K562 (cell line): ENCODE data around the gene P2RY8. TPM values are rescaled to one million over a fixed set of nuclear protein-coding genes. Genes with fewer than 3 reads are reported as not detected.

Source experiments
- ATAC-seq: fragments of 200-7000 bp; cut with Tn5 transposase; 3 replicates; pipeline ENCODE4 v1.9.1; 2020; ENCODE audit warnings: moderate library complexity
- BruUV-seq: library from RNA; stranded (reverse); fragments of 400-500 nt; replicated peaks from 2 replicates; lab custom pipeline; 2021; lab: Mats Ljungman, UMichigan
- CTCF ChIA-PET: fragments of 300-600 bp; formaldehyde crosslinking; extraction: SDS; loops from one replicate; lab custom pipeline; 2021; ENCODE audit warnings: low intra/inter-chr PET ratio; lab: Yijun Ruan, JAX
- POLR2A ChIA-PET: fragments of 300-600, 350-650 bp; sonication (Branson Sonifier 250); formaldehyde crosslinking; extraction: SDS; loops from one replicate; lab custom pipeline; 2021; ENCODE audit warnings: antibody characterized with exemption, inconsistent platforms; lab: Yijun Ruan, JAX
- DNase-seq, 4 experiments: peaks; one replicate each; pipeline versions ENCODE4 v3.0.0 to v3.0.0-alpha.2; 2011 to 2018; ENCODE audit warnings: low spot score in 3 of 4, mixed read lengths in 3 of 4; ENCODE audit errors: extremely low read depth in 1 of 4
- FAIRE-seq: peaks from 2 replicates; lab custom pipeline; 2011; peaks lifted over from hg19 to GRCh38; lab: Jason Lieb, UNC
- H2AFZ ChIP-seq: 2 replicates; pipeline ENCODE4 v1.6.0; 2011; ENCODE audit warnings: low read depth, low read length, control low read depth, inconsistent platforms
- H3K27ac ChIP-seq: fragments of 200-600 bp; 3 replicates; pipeline ENCODE4 v1.8.0; 2011; ENCODE audit warnings: low read depth, mild to moderate bottlenecking, control low read depth, inconsistent platforms, low read length, moderate library complexity, mixed read lengths; ENCODE audit errors: extremely low read depth
- H3K27me3 ChIP-seq, 2 experiments: fragments of 300-600 bp in 1 of 2; 2 replicates in 1 of 2; 3 replicates in 1 of 2; pipeline versions ENCODE4 v1.6.0 to v1.8.0; 2011; ENCODE audit warnings: inconsistent platforms in 2 of 2, low read length in 2 of 2, mild to moderate bottlenecking in 1 of 2, mixed read lengths in 1 of 2, moderate library complexity in 1 of 2; ENCODE audit not compliant: control insufficient read depth in 2 of 2, insufficient read depth in 2 of 2
- H3K36me3 ChIP-seq: fragments of 300-600 bp; 3 replicates; pipeline ENCODE4 v1.8.0; 2011; ENCODE audit warnings: mild to moderate bottlenecking, low read length, inconsistent platforms; ENCODE audit not compliant: control insufficient read depth, insufficient read depth
- H3K4me1 ChIP-seq, 2 experiments: fragments of 200-600 bp in 1 of 2; replicated peaks in 1 of 2; 2 replicates in 1 of 2; 3 replicates in 1 of 2; pipeline versions ENCODE4 v1.5.1 to v1.8.0; 2011; ENCODE audit warnings: inconsistent platforms in 2 of 2, low read length in 2 of 2, mild to moderate bottlenecking in 1 of 2, mixed read lengths in 1 of 2, moderate library complexity in 1 of 2; ENCODE audit not compliant: control insufficient read depth in 2 of 2, insufficient read depth in 2 of 2
- H3K4me2 ChIP-seq: 2 replicates; pipeline ENCODE4 v1.6.1; 2011; ENCODE audit warnings: low read length, control low read depth, inconsistent platforms, mixed read lengths; ENCODE audit not compliant: insufficient read depth
- H3K4me3 ChIP-seq: fragments of 200-600 bp; sonication (generic), shearing (Covaris generic); 2 replicates; pipeline ENCODE4 v1.5.1; 2016; ENCODE audit warnings: control low read depth, inconsistent platforms
- H3K79me2 ChIP-seq: fragments of 200-600 bp; 3 replicates; pipeline ENCODE4 v1.8.0; 2011; ENCODE audit warnings: low read length, inconsistent platforms; ENCODE audit not compliant: control insufficient read depth, insufficient read depth
- H3K9ac ChIP-seq, 2 experiments: 2 replicates each; pipeline versions ENCODE4 v1.6.0 to v1.6.1; 2011; ENCODE audit warnings: low read depth in 2 of 2, low read length in 2 of 2, control low read depth in 1 of 2, inconsistent platforms in 1 of 2, mild to moderate bottlenecking in 1 of 2, mixed read lengths in 1 of 2; ENCODE audit not compliant: insufficient read depth in 1 of 2
- H3K9me1 ChIP-seq: one replicate; pipeline ENCODE4 v1.6.0; 2011; ENCODE audit warnings: inconsistent platforms, mild to moderate bottlenecking, low read length, moderate library complexity; ENCODE audit not compliant: control insufficient read depth, insufficient read depth
- H3K9me3 ChIP-seq: replicated peaks from 2 replicates; pipeline ENCODE4 v1.5.1; 2011; ENCODE audit warnings: low read depth, low read length, inconsistent platforms; ENCODE audit not compliant: control insufficient read depth, insufficient read depth
- H4K20me1 ChIP-seq: replicated peaks from 2 replicates; pipeline ENCODE4 v1.6.1; 2011; ENCODE audit warnings: low read length, inconsistent platforms, mixed read lengths; ENCODE audit not compliant: control insufficient read depth, insufficient read depth
- CBFA2T3 ChIP-seq: fragments of 450-650 bp; IDR thresholded peaks from 2 replicates; pipeline ENCODE4 v1.6.1; 2017
- FOXA1 ChIP-seq: fragments of 450-650 bp; IDR thresholded peaks from 2 replicates; pipeline ENCODE4 v1.6.1; 2016; ENCODE audit warnings: mild to moderate bottlenecking, borderline replicate concordance
- HDAC2 ChIP-seq: fragments of 450-650 bp; IDR thresholded peaks from 2 replicates; pipeline ENCODE4 v1.6.1; 2016; ENCODE audit warnings: mild to moderate bottlenecking
- HNRNPLL ChIP-seq: fragments of 200-400 bp; formaldehyde crosslinking; IDR thresholded peaks from 2 replicates; pipeline ENCODE4 v1.6.1; 2017; ENCODE audit warnings: low read length, low read depth, mild to moderate bottlenecking; ENCODE audit not compliant: poor library complexity, severe bottlenecking
- POLR3G ChIP-seq: IDR thresholded peaks from 2 replicates; pipeline ENCODE4 v1.6.1; 2011; ENCODE audit not compliant: insufficient read length, insufficient replicate concordance; ENCODE audit errors: extremely low read depth
- ZNF407 ChIP-seq: fragments of 450-650 bp; IDR thresholded peaks from 2 replicates; pipeline ENCODE4 v1.6.1; 2016; ENCODE audit warnings: low read depth
- WGBS: fragments of 100-300 bp; shearing (Covaris generic); methylation state at CpG from one replicate; pipeline ENCODE4 v1.1.6; 2016; ENCODE audit warnings: low coverage, mixed read lengths; ENCODE audit not compliant: insufficient coverage; ENCODE audit errors: missing lambda C conversion rate; 5-methylcytosine and 5-hydroxymethylcytosine counted together
- in situ Hi-C: fragments of 300-500 bp; cut with MboI; formaldehyde crosslinking; loops from 4 replicates; pipeline ENCODE4 v1.15.0; 2018; ENCODE audit warnings: inconsistent platforms, mixed read lengths
- intact Hi-C: fragments of 100-400 bp; cut with micrococcal nuclease; formaldehyde crosslinking; loops from 2 replicates; pipeline ENCODE4 v1.14.2; 2022
- polyA plus RNA-seq, 8 experiments: library from polyadenylated mRNA; depleted of rRNA in 4 of 8; stranded (reverse) in 5 of 8; unstranded in 3 of 8; fragments of >200 nt; fragmentation: Nextera tagmentation in 2 of 8; fragmentation: Illumina TruSeq in 1 of 8; extraction: Ambion mirVana in 2 of 8; extraction: Trizol in 1 of 8; gene quantifications; 2 replicates each; pipeline versions ENCODE4 v1.2.1 to v1.2.3, GENCODE V29; 2011 to 2014; ENCODE audit warnings: inconsistent platforms in 1 of 8, missing spikeins in 1 of 8
- total RNA-seq, 7 experiments: library from RNA; depleted of rRNA in 6 of 7; stranded (reverse); fragments of >200 nt in 6 of 7; fragmentation: Illumina TruSeq in 2 of 7; extraction: Trizol in 2 of 7; gene quantifications; 2 replicates each; pipeline versions ENCODE4 v1.2.1 to v1.2.3, GENCODE V29; 2011 to 2021; ENCODE audit warnings: low replicate concordance in 1 of 7

Gene P2RY8
- total and polyA plus RNA-seq, 9 of the 15 experiments (the other 6 are each of a cell fraction or from before 2014, with no cell fraction given): 0.04 to 0.69 (median 0.08) TPM; not detected in 3

DNA sequence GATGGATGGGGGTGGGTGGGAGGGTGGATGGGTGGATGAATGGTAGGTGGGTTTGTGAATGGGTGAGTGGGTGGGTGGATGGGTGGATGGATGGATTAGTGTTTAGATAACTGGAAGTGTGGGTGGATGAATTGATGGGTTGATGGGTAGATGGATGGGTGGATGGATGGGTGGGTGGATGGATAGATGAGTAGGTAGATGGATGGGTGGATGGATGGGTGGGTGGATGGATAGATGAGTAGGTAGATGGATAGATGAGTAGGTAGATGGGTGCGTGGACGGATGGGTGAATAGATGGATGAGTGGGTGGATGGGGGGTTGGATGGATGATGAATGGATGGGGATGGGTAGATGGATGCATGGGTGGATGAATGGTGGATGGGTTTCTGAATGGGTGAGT is 64.0 kb downstream of the P2RY8 start:
- no peak for ATAC-seq
- no peaks in the 10 kb centered on the region for H3K9me1 ChIP-seq
- no peaks in the 10 kb centered on the region for H3K36me3 ChIP-seq
- no peaks in the 10 kb centered on the region for H3K79me2 ChIP-seq
- BruUV-seq: no TSS peak
- H3K27me3 ChIP-seq: no peaks in the 10 kb centered on the region
- no peak overlapping the region for H3K4me2 ChIP-seq
- FAIRE-seq: no peak
- H4K20me1 ChIP-seq: no peaks in the 10 kb centered on the region
- H3K9me3 ChIP-seq: no peaks in the 10 kb centered on the region
- WGBS: 0% methylated on average over 2 of the region's 2 CpGs
- no peak for DNase-seq
- peaks cover 4 to 5% of the 10 kb centered on the region in 2 experiments; a peak in 3 of 5 replicates for H3K4me1 ChIP-seq
- ChIA-PET CTCF (no interaction called here), POLR2A (no interaction called here)
- no peak overlapping the region for H3K9ac ChIP-seq
- intact Hi-C loops: no loop called here
- no peak overlapping the region for H2AFZ ChIP-seq
- TF ChIP-seq POLR3G (no peak), HDAC2 (no peak), HNRNPLL (no peak), ZNF407 (no peak), CBFA2T3 (no peak), FOXA1 (no peak)
- no peak overlapping the region for H3K4me3 ChIP-seq
- H3K27ac ChIP-seq: no peak overlapping the region
- in situ Hi-C loops: loop anchor here (25.0 kb wide), 1 partner anchor 1139 kb away; no protein-coding TSS in a partner anchor
